PFSK-1 (cell line): ENCODE measurements around the gene MAP9.

ENCODE experiments used
- FOXP2 ChIP-seq: optimal IDR thresholded peaks from 2 replicates; pipeline ENCODE3; 2011; ENCODE audit warnings: borderline replicate concordance, control low read depth, inconsistent platforms; ENCODE audit not compliant: insufficient read depth; ENCODE audit errors: extremely low read length, extremely low read depth
- POLR2AphosphoS5 ChIP-seq: IDR thresholded peaks from 2 replicates; pipeline ENCODE4 v1.6.1; 2012; ENCODE audit warnings: low read depth, mild to moderate bottlenecking, control low read depth, low read length, moderate library complexity
- REST ChIP-seq, 2 experiments: IDR thresholded peaks; 2 replicates each; pipeline versions ENCODE4 v1.6.1 to v1.8.0; 2011 to 2012; ENCODE audit warnings: low read depth in 2 of 2, low read length in 2 of 2, control low read depth in 1 of 2, inconsistent platforms in 1 of 2, mild to moderate bottlenecking in 1 of 2, moderate library complexity in 1 of 2; ENCODE audit not compliant: insufficient read depth in 1 of 2
- SIN3A ChIP-seq: IDR thresholded peaks from 2 replicates; pipeline ENCODE4 v1.6.1; 2012; ENCODE audit warnings: mild to moderate bottlenecking, low read length, moderate library complexity, borderline replicate concordance; ENCODE audit not compliant: insufficient read depth
- TAF1 ChIP-seq: IDR thresholded peaks from 2 replicates; pipeline ENCODE4 v1.6.1; 2012; ENCODE audit warnings: low read length, control low read depth, borderline replicate concordance; ENCODE audit not compliant: insufficient read depth

GRCh38 chr4:155413451-155413850 lies 36.7 kb upstream of the MAP9 start:
- TF ChIP-seq TAF1 = no peak
- TF ChIP-seq POLR2AphosphoS5 = no peak
- TF ChIP-seq SIN3A = no peak
- no peak for TF ChIP-seq REST (IDR thresholded peaks at IDR 0.05; ENCODE audit: insufficient read depth in 1 of 2, low read depth in 2 of 2, low read length in 2 of 2)
- no peak for TF ChIP-seq FOXP2
